Measurements from ENCODE around the gene CTTN.

GRCh38 chr11:70434813-70435278 lies 36.5 kb downstream of the CTTN start:
- TF ChIP-seq TCF12 (IDR thresholded peaks at IDR 0.05; ENCODE audit: low read depth, low read length), result no peak
- TF ChIP-seq GTF2F1 (IDR thresholded peaks at IDR 0.05; ENCODE audit: borderline replicate concordance, low read depth, low read length), result no peak
- TF ChIP-seq RFX5 (IDR thresholded peaks at IDR 0.05; ENCODE audit: borderline replicate concordance, low read depth, low read length), result no peak

All from H1 (cell line).